ENCODE data around the gene MAMLD1. TPM values are rescaled to one million over a fixed set of nuclear protein-coding genes. Genes with fewer than 3 reads are reported as not detected.

Gene MAMLD1
- polyA plus RNA-seq, 1 donor (not counting 4 experiments of a cell fraction or from before 2014, with no cell fraction given): 0.98 TPM

- Histone ChIP-seq H3K9me1 (ENCODE audit: control insufficient read depth, extremely low read depth, insufficient read depth, low read length) (no peaks in the 10 kb centered on the region), H3K27me3 (ENCODE audit: control insufficient read depth, extremely low read depth, insufficient read depth, low read length) (no peaks in the 10 kb centered on the region), H2AFZ (ENCODE audit: control insufficient read depth, low read length) (no peak overlapping the region), H3K4me3 (ENCODE audit: control insufficient read depth in 2 of 3, extremely low read depth in 1 of 3, insufficient read depth in 2 of 3, low read depth in 1 of 3, low read length in 3 of 3) (no peak overlapping the region), H3K4me1 (ENCODE audit: control insufficient read depth, extremely low read depth, insufficient read depth, low read length) (peaks cover 9% of the 10 kb centered on the region), H3K4me2 (ENCODE audit: control insufficient read depth, extremely low read depth, insufficient read depth, low read depth, low read length) (no peak overlapping the region), H3K9ac (ENCODE audit: control insufficient read depth, extremely low read depth, insufficient read depth, low read length) (no peak overlapping the region), H3K79me2 (ENCODE audit: control insufficient read depth, insufficient read depth, low read length) (no peaks in the 10 kb centered on the region), H3K27ac (ENCODE audit: control insufficient read depth, insufficient read depth, low read length) (no peak overlapping the region), H4K20me1 (ENCODE audit: control insufficient read depth, extremely low read depth, insufficient read depth, low read length) (no peaks in the 10 kb centered on the region), H3K36me3 (ENCODE audit: control insufficient read depth in 2 of 2, extremely low read depth in 1 of 2, insufficient read depth in 2 of 2, low read length in 2 of 2) (no peaks in the 10 kb centered on the region), H3K9me3 (ENCODE audit: control insufficient read depth, low read depth, low read length) (no peaks in the 10 kb centered on the region)
- TF ChIP-seq EZH2 (IDR thresholded peaks at IDR 0.05; ENCODE audit: low read length) (no peak), CTCF (optimal IDR thresholded peaks at IDR 0.05 in 1 of 3, IDR thresholded peaks at IDR 0.05 in 1 of 3, conservative IDR thresholded peaks at IDR 0.05 in 1 of 3; ENCODE audit: extremely low read depth in 1 of 3, insufficient read depth in 2 of 3, low read length in 3 of 3) (no peak)
- no peak for FAIRE-seq
- DNase-seq (ENCODE audit: low read depth, low spot score): no peak
- dilution Hi-C loops (cut with MboI; ENCODE audit: extremely low pct_ligation_motif_present, low sequenced_read_pairs): no loop called here
Measured at GRCh38 chrX:150455215-150455608, 92.1 kb downstream of the MAMLD1 start.

GRCh38 chrX:150456466-150456865 is 93.3 kb downstream of the MAMLD1 start:
- Histone ChIP-seq H3K36me3 (ENCODE audit: control insufficient read depth in 2 of 2, extremely low read depth in 1 of 2, insufficient read depth in 2 of 2, low read length in 2 of 2) (no peaks in the 10 kb centered on the region), H3K9me1 (ENCODE audit: control insufficient read depth, extremely low read depth, insufficient read depth, low read length) (no peaks in the 10 kb centered on the region), H3K9ac (ENCODE audit: control insufficient read depth, extremely low read depth, insufficient read depth, low read length) (no peak overlapping the region), H3K79me2 (ENCODE audit: control insufficient read depth, insufficient read depth, low read length) (no peaks in the 10 kb centered on the region), H3K4me2 (ENCODE audit: control insufficient read depth, extremely low read depth, insufficient read depth, low read depth, low read length) (peak overlapping the region; percentile 13), H3K4me1 (ENCODE audit: control insufficient read depth, extremely low read depth, insufficient read depth, low read length) (peaks cover 9% of the 10 kb centered on the region), H3K27ac (ENCODE audit: control insufficient read depth, insufficient read depth, low read length) (no peak overlapping the region), H3K9me3 (ENCODE audit: control insufficient read depth, low read depth, low read length) (no peaks in the 10 kb centered on the region), H3K4me3 (ENCODE audit: control insufficient read depth in 2 of 3, extremely low read depth in 1 of 3, insufficient read depth in 2 of 3, low read depth in 1 of 3, low read length in 3 of 3) (no peak overlapping the region), H2AFZ (ENCODE audit: control insufficient read depth, low read length) (no peak overlapping the region), H4K20me1 (ENCODE audit: control insufficient read depth, extremely low read depth, insufficient read depth, low read length) (no peaks in the 10 kb centered on the region), H3K27me3 (ENCODE audit: control insufficient read depth, extremely low read depth, insufficient read depth, low read length) (no peaks in the 10 kb centered on the region)
- FAIRE-seq (no peak), DNase-seq (ENCODE audit: low read depth, low spot score) (peak; percentile 5)
- no peak for TF ChIP-seq EZH2 (IDR thresholded peaks at IDR 0.05; ENCODE audit: low read length)
- TF ChIP-seq CTCF (optimal IDR thresholded peaks at IDR 0.05 in 1 of 3, IDR thresholded peaks at IDR 0.05 in 1 of 3, conservative IDR thresholded peaks at IDR 0.05 in 1 of 3; ENCODE audit: extremely low read depth in 1 of 3, insufficient read depth in 2 of 3, low read length in 3 of 3): peak; percentile 25 to 41 (median 26)
- dilution Hi-C loops (cut with MboI; ENCODE audit: extremely low pct_ligation_motif_present, low sequenced_read_pairs): no loop called here

Measured in keratinocyte (primary cell).